ENCODE data around the gene SNIP1. TPM values are rescaled to one million over a fixed set of nuclear protein-coding genes. Genes with fewer than 3 reads are reported as not detected.

Gene SNIP1
- total RNA-seq, 2 donors from 2014 or later, result 13.0 to 17.0 TPM

Small RNA genes lying within 50 kb of the gene (microRNA-seq; reads per million reads assigned to microRNA genes)
- not detected for gene MIR5581

Other genes starting within 250 kb of the SNIP1 start
- 10 to 100 TPM; 18.2 to 35.4 TPM for gene ZC3H12A, start 79.7 kb downstream of the SNIP1 start, total RNA-seq
- 10 to 100 TPM; 32.9 to 40.6 TPM for gene MEAF6, start 39.5 kb downstream of the SNIP1 start, total RNA-seq
- 1 to 10 TPM; 1.9 to 4.1 TPM for gene DNALI1, start 2.6 kb upstream of the SNIP1 start, total RNA-seq
- 10 to 100 TPM; 28.4 to 35.9 TPM for gene GNL2, start 41.6 kb upstream of the SNIP1 start, total RNA-seq
- under 1 TPM; 0.27 to 0.32 TPM for gene RSPO1, start 80.6 kb upstream of the SNIP1 start, total RNA-seq
- 10 to 100 TPM; 14.9 to 44.5 TPM for gene CDCA8, start 138.2 kb upstream of the SNIP1 start, total RNA-seq
- 10 to 100 TPM; 26.1 to 29.6 TPM for gene EPHA10, start 210.8 kb upstream of the SNIP1 start, total RNA-seq
- gene MANEAL, start 239.6 kb upstream of the SNIP1 start, total RNA-seq, result 10 to 100 TPM in 1 of 2 donors, 1 to 10 TPM in 1; 6.6 to 18.2 TPM